ENCODE data around the gene NPTXR. TPM values are rescaled to one million over a fixed set of nuclear protein-coding genes. Genes with fewer than 3 reads are reported as not detected.

Gene NPTXR
- total and polyA plus RNA-seq, 4 experiments from 2014 or later: 0.31 to 9.0 (median 4.6) TPM

GRCh38 chr22:38832005-38832978 is 11.5 kb downstream of the NPTXR start:
- DNase-seq: no peak
- Histone ChIP-seq H3K4me3 (ENCODE audit: low read length in 2 of 2) (no peak overlapping the region), H3K27ac (ENCODE audit: low read depth, low read length) (no peak overlapping the region), H3K4me1 (ENCODE audit: insufficient read depth, low read length) (no peaks in the 10 kb centered on the region), H3K36me3 (ENCODE audit: insufficient read depth, low read length) (no peaks in the 10 kb centered on the region), H3K27me3 (ENCODE audit: insufficient read depth, low read length) (no peaks in the 10 kb centered on the region), H3K9me3 (ENCODE audit: control insufficient read depth in 1 of 2, low read length in 2 of 2) (no peaks in the 10 kb centered on the region)
- no peaks in the 10 kb centered on the region for H3K27me3 Mint-ChIP-seq
- no peaks in the 10 kb centered on the region for H3K9me3 Mint-ChIP-seq
- H3K4me3 Mint-ChIP-seq: no peak overlapping the region
- CTCF ChIA-PET (ENCODE audit: partially characterized antibody): no interaction called here
- POLR2A ChIA-PET (ENCODE audit: partially characterized antibody): no interaction called here
- intact Hi-C loops (cut with micrococcal nuclease): no loop called here
- peaks cover 0 to 2% (median 1%) of the 10 kb centered on the region in 4 donors for H3K4me1 Mint-ChIP-seq
- no peaks in the 10 kb centered on the region for H3K36me3 Mint-ChIP-seq
- no peak overlapping the region for H3K27ac Mint-ChIP-seq

- H3K27me3 Mint-ChIP-seq: no peaks in the 10 kb centered on the region
- Histone ChIP-seq H3K36me3 (ENCODE audit: insufficient read depth, low read length) (no peaks in the 10 kb centered on the region), H3K9me3 (ENCODE audit: control insufficient read depth in 1 of 2, low read length in 2 of 2) (no peaks in the 10 kb centered on the region), H3K27ac (ENCODE audit: low read depth, low read length) (no peak overlapping the region), H3K4me3 (ENCODE audit: low read length in 2 of 2) (no peak overlapping the region), H3K27me3 (ENCODE audit: insufficient read depth, low read length) (no peaks in the 10 kb centered on the region), H3K4me1 (ENCODE audit: insufficient read depth, low read length) (no peaks in the 10 kb centered on the region)
- H3K27ac Mint-ChIP-seq: no peak overlapping the region
- intact Hi-C loops (cut with micrococcal nuclease): no loop called here
- ChIA-PET CTCF (ENCODE audit: partially characterized antibody) (no interaction called here), POLR2A (ENCODE audit: partially characterized antibody) (no interaction called here)
- no peaks in the 10 kb centered on the region for H3K36me3 Mint-ChIP-seq
- no peak overlapping the region for H3K4me3 Mint-ChIP-seq
- H3K4me1 Mint-ChIP-seq: peaks cover 0 to 1% (median under 1%) of the 10 kb centered on the region in 4 donors
- DNase-seq: no peak
- no peaks in the 10 kb centered on the region for H3K9me3 Mint-ChIP-seq
Measured at GRCh38 chr22:38831166-38831945, 12.5 kb downstream of the NPTXR start.

GRCh38 chr22:38830845-38831108 is 13.1 kb downstream of the NPTXR start:
- ChIA-PET CTCF (ENCODE audit: partially characterized antibody) (no interaction called here), POLR2A (ENCODE audit: partially characterized antibody) (interaction anchor here (1.6 kb wide), 1 partner anchor 10 kb away, joined by 4 read pairs; no protein-coding TSS in a partner anchor)
- Histone ChIP-seq H3K36me3 (ENCODE audit: insufficient read depth, low read length) (no peaks in the 10 kb centered on the region), H3K4me1 (ENCODE audit: insufficient read depth, low read length) (no peaks in the 10 kb centered on the region), H3K27me3 (ENCODE audit: insufficient read depth, low read length) (no peaks in the 10 kb centered on the region), H3K4me3 (ENCODE audit: low read length in 2 of 2) (no peak overlapping the region), H3K27ac (ENCODE audit: low read depth, low read length) (no peak overlapping the region), H3K9me3 (ENCODE audit: control insufficient read depth in 1 of 2, low read length in 2 of 2) (no peaks in the 10 kb centered on the region)
- Mint-ChIP-seq H3K36me3 (peaks cover 0 to 4% of the 10 kb centered on the region in 2 donors), H3K27ac (no peak overlapping the region), H3K4me3 (no peak overlapping the region), H3K27me3 (no peaks in the 10 kb centered on the region), H3K9me3 (no peaks in the 10 kb centered on the region), H3K4me1 (peaks cover 0 to 1% (median under 1%) of the 10 kb centered on the region in 4 donors)
- intact Hi-C loops (cut with micrococcal nuclease): no loop called here
- DNase-seq: no peak

- Mint-ChIP-seq H3K4me3 (no peak overlapping the region), H3K36me3 (peaks cover 0 to 4% of the 10 kb centered on the region in 2 donors), H3K4me1 (peaks cover 0 to 1% (median under 1%) of the 10 kb centered on the region in 4 donors), H3K27ac (no peak overlapping the region), H3K9me3 (no peaks in the 10 kb centered on the region), H3K27me3 (no peaks in the 10 kb centered on the region)
- ChIA-PET CTCF (ENCODE audit: partially characterized antibody) (no interaction called here), POLR2A (ENCODE audit: partially characterized antibody) (interaction anchor here (1.0 to 1.6 kb wide), 2 partner anchors 10 to 98 kb away, joined by 3 to 4 read pairs; no protein-coding TSS in a partner anchor)
- Histone ChIP-seq H3K27me3 (ENCODE audit: insufficient read depth, low read length) (no peaks in the 10 kb centered on the region), H3K9me3 (ENCODE audit: control insufficient read depth in 1 of 2, low read length in 2 of 2) (no peaks in the 10 kb centered on the region), H3K4me1 (ENCODE audit: insufficient read depth, low read length) (no peaks in the 10 kb centered on the region), H3K27ac (ENCODE audit: low read depth, low read length) (no peak overlapping the region), H3K4me3 (ENCODE audit: low read length in 2 of 2) (no peak overlapping the region), H3K36me3 (ENCODE audit: insufficient read depth, low read length) (no peaks in the 10 kb centered on the region)
- intact Hi-C loops (cut with micrococcal nuclease): no loop called here
- DNase-seq: no peak
Measured at GRCh38 chr22:38830026-38830844, 13.6 kb downstream of the NPTXR start.

GRCh38 chr22:38829485-38829884 is 14.3 kb downstream of the NPTXR start:
- peaks cover 0 to 6% of the 10 kb centered on the region in 2 donors for H3K36me3 Mint-ChIP-seq
- H3K4me3 Mint-ChIP-seq: no peak overlapping the region
- no peak overlapping the region for H3K27ac Mint-ChIP-seq
- H3K9me3 ChIP-seq (ENCODE audit: control insufficient read depth in 1 of 2, low read length in 2 of 2): no peaks in the 10 kb centered on the region
- no peak overlapping the region for H3K4me3 ChIP-seq (ENCODE audit: low read length in 2 of 2)
- ChIA-PET POLR2A (ENCODE audit: partially characterized antibody) (interaction anchor here (1.0 to 1.6 kb wide), 2 partner anchors 9 to 97 kb away, joined by 3 to 4 read pairs; no protein-coding TSS in a partner anchor), CTCF (ENCODE audit: partially characterized antibody) (no interaction called here)
- peaks cover 0 to 1% (median under 1%) of the 10 kb centered on the region in 4 donors for H3K4me1 Mint-ChIP-seq
- no peaks in the 10 kb centered on the region for H3K27me3 ChIP-seq (ENCODE audit: insufficient read depth, low read length)
- H3K4me1 ChIP-seq (ENCODE audit: insufficient read depth, low read length): no peaks in the 10 kb centered on the region
- no peak for DNase-seq
- H3K27me3 Mint-ChIP-seq: no peaks in the 10 kb centered on the region
- peaks cover 0 to 1% (median 0%) of the 10 kb centered on the region in 8 donors for H3K9me3 Mint-ChIP-seq
- no peak overlapping the region for H3K27ac ChIP-seq (ENCODE audit: low read depth, low read length)
- intact Hi-C loops (cut with micrococcal nuclease): no loop called here
- no peaks in the 10 kb centered on the region for H3K36me3 ChIP-seq (ENCODE audit: insufficient read depth, low read length)

- Mint-ChIP-seq H3K4me1 (peaks cover 0 to 1% (median 0%) of the 10 kb centered on the region in 4 donors), H3K4me3 (no peak overlapping the region), H3K36me3 (peaks cover 0 to 10% of the 10 kb centered on the region in 2 donors), H3K27ac (no peak overlapping the region), H3K27me3 (no peaks in the 10 kb centered on the region), H3K9me3 (peaks cover 0 to 4% (median 0%) of the 10 kb centered on the region in 8 donors)
- Histone ChIP-seq H3K9me3 (ENCODE audit: control insufficient read depth in 1 of 2, low read length in 2 of 2) (no peaks in the 10 kb centered on the region), H3K4me1 (ENCODE audit: insufficient read depth, low read length) (no peaks in the 10 kb centered on the region), H3K27me3 (ENCODE audit: insufficient read depth, low read length) (no peaks in the 10 kb centered on the region), H3K36me3 (ENCODE audit: insufficient read depth, low read length) (no peaks in the 10 kb centered on the region), H3K4me3 (ENCODE audit: low read length in 2 of 2) (no peak overlapping the region), H3K27ac (ENCODE audit: low read depth, low read length) (no peak overlapping the region)
- intact Hi-C loops (cut with micrococcal nuclease): no loop called here
- ChIA-PET CTCF (ENCODE audit: partially characterized antibody) (no interaction called here), POLR2A (ENCODE audit: partially characterized antibody) (interaction anchor here (1.0 kb wide), 1 partner anchor 97 kb away, joined by 3 read pairs; no protein-coding TSS in a partner anchor)
- DNase-seq: no peak
Measured at GRCh38 chr22:38828616-38829205, 15.1 kb downstream of the NPTXR start.

Measured in CD4-positive, alpha-beta memory T cell (primary cell).